Measurements from ENCODE around the gene RELN. TPM values are rescaled to one million over a fixed set of nuclear protein-coding genes. Genes with fewer than 3 reads are reported as not detected.

The RELN gene
- total and polyA plus RNA-seq, 12 donors, result 0.22 to 1.9 (median 0.93) TPM

DNA sequence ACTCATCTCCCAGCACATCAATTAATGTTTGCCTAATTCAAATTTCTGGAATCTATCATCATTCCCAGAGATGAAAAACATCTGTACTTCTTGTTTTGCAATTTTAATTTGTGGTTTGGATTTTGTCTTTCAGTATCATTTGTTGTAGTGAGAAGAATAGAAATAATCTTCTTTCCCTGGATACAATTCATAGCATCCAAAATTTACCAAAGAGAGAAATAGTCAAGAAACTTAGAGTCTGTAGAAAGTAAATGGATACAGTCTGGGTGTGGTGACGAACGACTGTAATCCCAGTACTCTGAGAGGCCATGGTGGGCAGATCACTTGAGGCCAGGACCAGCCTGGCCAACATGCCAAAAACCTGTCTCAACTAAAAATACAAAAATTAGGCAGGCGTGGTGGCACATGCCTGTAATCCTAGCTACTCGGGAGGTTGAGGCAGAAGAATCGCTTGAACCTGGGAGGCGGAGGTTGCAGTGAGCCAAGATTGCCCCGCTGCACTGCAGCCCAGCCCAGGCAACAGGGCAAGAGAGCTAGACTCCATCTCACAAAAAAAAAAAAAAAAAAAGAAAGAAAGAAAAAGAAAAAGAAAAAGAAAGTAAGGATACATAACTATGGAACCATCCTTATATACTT is 193.0 kb downstream of the RELN start:
- Histone ChIP-seq H3K27ac (no peak overlapping the region), H3K27me3 (no peaks in the 10 kb centered on the region), H3K4me1 (no peaks in the 10 kb centered on the region), H3K4me3 (no peak overlapping the region), H3K9me3 (peaks cover 0 to 8% (median 0%) of the 10 kb centered on the region in 11 donors), H3K36me3 (no peaks in the 10 kb centered on the region)
- DNase-seq, result no peak
- intact Hi-C loops (cut with DNase I), result no loop called here
- TF ChIP-seq, protein P1, sequence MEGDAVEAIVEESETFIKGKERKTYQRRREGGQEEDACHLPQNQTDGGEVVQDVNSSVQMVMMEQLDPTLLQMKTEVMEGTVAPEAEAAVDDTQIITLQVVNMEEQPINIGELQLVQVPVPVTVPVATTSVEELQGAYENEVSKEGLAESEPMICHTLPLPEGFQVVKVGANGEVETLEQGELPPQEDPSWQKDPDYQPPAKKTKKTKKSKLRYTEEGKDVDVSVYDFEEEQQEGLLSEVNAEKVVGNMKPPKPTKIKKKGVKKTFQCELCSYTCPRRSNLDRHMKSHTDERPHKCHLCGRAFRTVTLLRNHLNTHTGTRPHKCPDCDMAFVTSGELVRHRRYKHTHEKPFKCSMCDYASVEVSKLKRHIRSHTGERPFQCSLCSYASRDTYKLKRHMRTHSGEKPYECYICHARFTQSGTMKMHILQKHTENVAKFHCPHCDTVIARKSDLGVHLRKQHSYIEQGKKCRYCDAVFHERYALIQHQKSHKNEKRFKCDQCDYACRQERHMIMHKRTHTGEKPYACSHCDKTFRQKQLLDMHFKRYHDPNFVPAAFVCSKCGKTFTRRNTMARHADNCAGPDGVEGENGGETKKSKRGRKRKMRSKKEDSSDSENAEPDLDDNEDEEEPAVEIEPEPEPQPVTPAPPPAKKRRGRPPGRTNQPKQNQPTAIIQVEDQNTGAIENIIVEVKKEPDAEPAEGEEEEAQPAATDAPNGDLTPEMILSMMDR (IDR thresholded peaks at IDR 0.05), result no peak
- 91 to 92% methylated on average over 7 of the region's 7 CpGs for WGBS, 2 donors
- ATAC-seq, result no peak

DNA sequence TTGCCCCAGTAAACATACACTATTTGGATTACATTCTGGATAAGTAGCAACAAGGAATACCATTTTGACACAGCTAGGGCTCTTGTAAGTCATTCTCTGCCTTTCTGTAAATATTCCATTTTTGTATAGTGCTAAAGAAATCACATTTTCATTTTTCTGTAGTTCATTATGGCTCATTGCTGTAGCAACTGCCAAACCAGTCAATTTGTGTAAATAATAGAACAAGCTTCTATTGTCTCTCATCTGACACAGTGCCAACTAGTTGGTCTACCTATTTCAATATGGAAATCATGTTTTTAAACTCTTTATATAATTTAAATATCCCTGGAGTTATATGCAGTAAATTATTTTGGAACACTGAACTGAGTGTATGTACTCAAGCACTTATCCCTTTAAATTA is 193.7 kb downstream of the RELN start:
- no peaks in the 10 kb centered on the region for H3K27me3 ChIP-seq
- DNase-seq (no peak), ATAC-seq (no peak)
- no peak overlapping the region for H3K4me3 ChIP-seq
- no peaks in the 10 kb centered on the region for H3K36me3 ChIP-seq
- TF ChIP-seq, protein P1 (IDR thresholded peaks at IDR 0.05), result no peak
- intact Hi-C loops (cut with DNase I), result no loop called here
- no peaks in the 10 kb centered on the region for H3K4me1 ChIP-seq
- no peak overlapping the region for H3K27ac ChIP-seq
- peaks cover 0 to 14% (median 0%) of the 10 kb centered on the region in 11 donors for H3K9me3 ChIP-seq

DNA sequence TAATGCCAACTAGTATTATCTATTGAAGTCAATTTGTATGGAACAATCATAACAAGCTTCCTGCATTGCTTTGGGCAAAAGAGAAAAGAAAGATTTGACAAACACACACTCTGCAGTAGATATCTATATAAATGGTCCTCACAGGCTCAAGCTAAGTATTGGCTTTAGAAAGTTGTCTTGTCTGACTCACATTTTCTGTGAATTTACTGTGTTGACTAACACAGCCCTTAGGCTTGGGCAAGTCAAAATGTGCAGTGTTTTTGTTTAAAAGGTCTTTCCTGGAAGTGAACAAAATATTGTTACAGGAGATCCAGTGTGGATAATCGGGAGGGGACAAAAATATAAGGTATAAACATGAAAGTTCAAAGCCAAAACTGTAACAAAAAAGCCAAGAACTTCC is 194.4 kb downstream of the RELN start:
- Histone ChIP-seq H3K27ac (no peak overlapping the region), H3K9me3 (peaks cover 0 to 16% (median 0%) of the 10 kb centered on the region in 11 donors), H3K27me3 (no peaks in the 10 kb centered on the region), H3K36me3 (no peaks in the 10 kb centered on the region), H3K4me1 (no peaks in the 10 kb centered on the region), H3K4me3 (no peak overlapping the region)
- TF ChIP-seq, protein P1 (IDR thresholded peaks at IDR 0.05), result no peak
- 53 to 80% methylated on average over 1 of the region's 1 CpG for WGBS, 2 donors
- DNase-seq (no peak), ATAC-seq (no peak)
- intact Hi-C loops (cut with DNase I), result no loop called here

DNA sequence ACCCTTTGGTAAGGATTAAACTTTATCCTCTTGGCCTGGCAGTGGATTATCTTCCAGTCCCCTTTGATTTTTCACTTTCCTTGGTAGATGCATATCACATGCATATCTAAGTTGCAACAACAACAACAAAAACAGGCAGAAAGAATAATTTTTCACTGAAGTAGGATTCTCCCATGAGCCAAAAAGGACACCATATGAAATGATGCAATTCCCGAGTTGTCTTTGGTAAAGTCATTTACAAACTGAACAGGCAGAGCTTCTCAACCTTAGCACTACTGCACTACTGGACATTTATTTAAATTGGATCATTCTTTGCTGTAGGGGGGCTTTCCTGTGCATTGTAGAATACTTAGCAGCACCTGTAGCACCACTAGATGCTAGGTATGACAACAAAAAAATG is 195.0 kb downstream of the RELN start:
- intact Hi-C loops (cut with DNase I), result no loop called here
- Histone ChIP-seq H3K36me3 (no peaks in the 10 kb centered on the region), H3K4me1 (no peaks in the 10 kb centered on the region), H3K27ac (no peak overlapping the region), H3K27me3 (no peaks in the 10 kb centered on the region), H3K4me3 (no peak overlapping the region), H3K9me3 (peaks cover 0 to 16% (median 0%) of the 10 kb centered on the region in 11 donors)
- ATAC-seq, result no peak
- WGBS, 2 donors, result 66 to 86% methylated on average over 1 of the region's 1 CpG
- no peak for DNase-seq
- TF ChIP-seq, protein P1 (IDR thresholded peaks at IDR 0.05), result no peak
